Esophagus mucosa (tissue), 1 donor: ENCODE measurements around the gene ZNF474. TPM values are rescaled to one million over a fixed set of nuclear protein-coding genes. Genes with fewer than 3 reads are reported as not detected.
A peak's percentile ranks its signal among the peaks of the same experiment; 100 is the strongest.

Experiments
- ATAC-seq: fragments of 200-7000 bp; cut with Tn5 transposase; one replicate; pipeline ENCODE4 v1.9.1; 2020
- total RNA-seq: library from RNA; stranded (reverse); gene quantifications from one replicate; pipeline ENCODE4 v1.2.4, GENCODE V29; 2023
- donor health status: DM: yes; HTN: yes; CAD: no.

The ZNF474 gene
- total RNA-seq, 1 donor from 2014 or later = not detected

- peak; percentile 94 for ATAC-seq
These were observed 53.9 kb downstream of the ZNF474 start for GRCh38 chr5:122183098-122183787.

DNA sequence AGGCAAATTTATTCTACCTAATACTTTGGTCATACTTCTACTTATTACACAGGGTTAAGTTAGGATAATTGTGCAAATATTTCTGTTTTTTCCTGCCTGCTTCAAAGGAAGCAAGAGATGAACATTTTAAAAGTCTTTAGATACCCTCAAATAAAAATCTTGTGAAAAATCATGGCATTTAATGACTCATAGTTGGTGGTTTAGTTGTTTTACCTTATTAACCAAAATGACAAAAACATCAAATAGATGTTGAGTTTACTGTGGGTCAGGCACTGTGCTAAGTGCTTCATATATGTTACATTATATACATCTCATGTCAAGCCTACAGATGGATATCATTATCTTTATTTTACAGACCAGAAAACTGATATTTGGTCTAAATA, 54.4 kb downstream of the ZNF474 start:
- ATAC-seq = no peak

DNA sequence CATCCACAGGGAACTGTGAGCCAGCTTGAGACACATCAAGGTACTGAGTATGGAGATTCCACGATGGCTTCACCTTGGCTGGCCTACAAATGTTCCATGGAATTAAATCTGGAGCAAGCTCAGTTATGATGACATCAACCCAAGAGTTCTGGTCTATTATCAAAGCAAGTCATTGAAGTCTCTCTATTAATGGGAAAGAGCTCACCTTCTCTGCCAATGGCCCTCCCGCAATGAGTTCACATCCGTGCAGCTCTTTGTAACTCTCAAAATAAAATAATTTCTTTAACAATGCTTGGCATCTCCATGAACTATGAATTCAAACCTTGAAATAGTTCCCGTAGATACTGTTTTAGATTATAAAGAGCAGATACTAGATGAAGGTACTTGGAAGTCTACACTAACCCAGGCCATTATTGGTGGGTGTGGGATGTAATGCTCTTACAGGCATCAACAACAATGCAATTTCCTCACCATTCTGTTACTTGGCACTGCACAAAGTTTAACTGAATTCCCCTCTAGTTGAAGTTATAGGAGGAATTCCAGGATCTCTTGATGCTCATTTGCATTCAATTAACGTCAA, 55.4 kb downstream of the ZNF474 start:
- no peak for ATAC-seq

- ATAC-seq = no peak
These were observed 58.1 kb downstream of the ZNF474 start for GRCh38 chr5:122187426-122187825.

DNA sequence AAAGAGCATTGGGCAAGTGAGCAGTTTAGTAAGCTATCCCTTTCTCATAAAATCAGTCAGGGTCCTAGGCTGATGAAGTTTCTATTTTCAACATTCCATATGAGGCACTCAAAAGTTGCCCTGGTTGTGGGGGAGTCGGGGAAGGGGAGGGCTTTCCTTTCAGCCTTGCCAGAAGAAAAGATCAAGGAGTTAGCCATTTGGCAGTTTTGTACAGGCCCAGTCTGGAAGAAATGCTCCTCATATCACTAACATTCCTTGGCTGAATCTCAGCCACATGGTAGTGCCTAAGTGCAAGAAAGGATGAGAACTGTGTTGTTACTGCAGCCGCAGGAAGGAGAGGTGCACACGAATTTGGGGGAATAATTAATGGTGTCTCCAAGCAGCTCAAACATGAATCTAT, 60.8 kb downstream of the ZNF474 start:
- no peak for ATAC-seq

DNA sequence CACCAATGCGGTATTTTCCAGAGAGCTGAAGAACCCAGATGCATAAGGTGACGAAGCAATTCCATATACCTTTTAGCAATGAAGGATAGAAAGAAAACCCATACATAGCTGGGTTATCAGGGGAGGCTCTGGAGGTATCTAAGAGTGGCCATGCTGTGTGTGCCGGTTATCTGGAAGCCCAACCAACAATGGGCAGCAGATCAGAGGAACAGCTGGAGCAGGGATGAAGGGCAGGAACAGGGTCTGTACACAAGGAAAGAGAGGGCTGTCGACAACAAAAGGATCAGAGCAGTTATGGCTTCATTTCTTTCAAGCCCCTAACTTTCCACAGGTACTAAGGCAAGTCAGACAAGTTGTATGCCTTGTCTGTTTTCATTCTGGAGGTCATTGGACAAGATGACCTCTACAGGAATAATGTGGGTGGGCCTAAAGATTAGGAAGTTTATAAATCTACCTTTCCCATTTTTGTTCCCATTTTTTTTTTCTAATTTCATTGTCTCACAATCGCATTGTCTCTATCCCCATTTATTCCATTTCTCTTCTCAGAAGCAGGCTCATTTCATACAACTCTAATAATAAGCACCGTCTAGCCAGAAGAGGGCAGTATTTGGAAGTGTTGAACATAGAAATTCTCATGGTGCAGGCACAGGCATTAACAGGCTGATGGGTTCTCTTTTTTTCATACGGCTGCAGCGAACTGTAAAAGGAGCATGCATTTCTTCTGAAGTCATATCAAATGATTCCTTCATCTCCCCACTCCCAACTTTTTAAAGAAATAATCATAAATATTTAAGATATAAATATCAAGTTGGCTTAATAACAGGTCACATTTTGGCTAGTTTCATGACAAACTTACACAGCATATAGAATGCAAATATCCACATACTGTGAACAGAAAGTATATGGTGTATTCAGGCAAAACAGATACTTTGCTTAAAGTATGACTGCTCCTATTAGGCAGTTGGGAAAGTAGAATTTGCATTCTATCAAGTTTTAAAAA, 63.5 kb downstream of the ZNF474 start:
- ATAC-seq = peak; percentile 81

DNA sequence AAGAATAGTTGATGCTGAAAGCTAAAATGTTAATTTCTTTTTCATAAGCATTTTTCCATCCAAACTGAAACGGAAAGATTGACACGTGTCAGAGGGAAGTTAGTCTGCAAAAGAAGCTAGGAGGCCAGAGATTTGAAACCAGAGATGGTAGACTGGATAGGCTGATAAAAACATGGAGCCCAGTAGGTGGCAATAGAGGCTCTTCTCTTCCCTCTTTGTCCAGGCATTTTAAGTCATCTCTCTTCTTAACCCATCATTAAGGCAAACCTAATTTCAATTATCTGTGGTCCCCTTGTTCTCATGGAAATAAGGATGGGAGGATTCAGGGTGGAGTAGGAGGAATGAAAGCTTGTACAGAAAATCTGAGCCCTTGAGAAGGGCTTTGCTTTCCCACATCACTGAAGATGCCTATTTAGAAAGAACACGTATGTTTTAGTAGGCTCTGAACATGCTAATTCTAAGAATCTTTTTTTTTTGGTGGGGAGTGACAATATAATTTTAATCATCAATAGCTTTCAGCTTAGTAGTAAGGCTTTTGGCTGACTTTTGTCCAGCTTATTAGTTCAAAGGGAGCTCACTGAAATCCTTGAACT, 66.6 kb downstream of the ZNF474 start:
- ATAC-seq = peak; percentile 73

GRCh38 chr5:122199146-122199545, 69.8 kb downstream of the ZNF474 start:
- ATAC-seq = no peak

DNA sequence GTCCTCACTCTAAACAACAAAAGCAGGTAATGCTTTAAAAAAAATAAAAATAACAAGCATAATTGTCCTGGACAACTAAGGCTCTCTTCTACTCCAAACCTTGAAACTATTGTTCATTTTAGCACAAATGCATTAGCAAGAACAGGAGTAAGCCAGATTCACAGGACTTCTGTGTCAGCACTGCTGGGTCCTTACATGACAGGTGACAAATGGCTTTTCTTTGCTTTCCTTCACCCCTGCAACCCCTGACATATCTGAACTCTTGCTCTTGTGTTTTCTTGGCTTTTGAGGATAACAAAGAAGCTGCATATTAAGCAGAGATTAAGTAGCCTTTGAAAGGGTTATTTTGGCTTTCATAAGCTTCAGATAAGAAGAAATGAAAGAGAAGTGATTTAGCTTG, 71.1 kb downstream of the ZNF474 start:
- no peak for ATAC-seq

GRCh38 chr5:122200865-122201264, 71.5 kb downstream of the ZNF474 start:
- ATAC-seq = no peak

DNA sequence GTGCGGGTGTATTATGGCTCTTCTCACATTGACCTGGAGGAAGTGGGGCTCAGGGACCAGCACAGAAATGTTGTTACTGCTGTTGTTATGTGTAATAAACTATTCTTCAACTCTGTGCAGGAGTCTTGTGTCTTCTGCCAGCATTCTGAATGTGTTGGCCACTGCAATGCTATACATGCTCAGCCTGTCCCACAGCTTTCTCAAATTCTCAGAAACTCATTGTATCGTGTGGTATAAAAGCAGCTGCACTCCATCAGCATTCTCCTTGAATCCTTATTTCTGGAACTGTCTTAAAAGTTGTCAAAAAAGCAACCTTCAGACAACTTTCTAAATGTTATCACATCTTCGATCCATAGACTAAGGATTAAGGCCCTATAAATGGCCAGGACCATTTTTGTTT, 72.0 kb downstream of the ZNF474 start:
- no peak for ATAC-seq

- no peak for ATAC-seq
These were observed 73.6 kb downstream of the ZNF474 start for GRCh38 chr5:122202952-122203351.

Other genes with a start within 250 kb of the ZNF474 start
- 7.9 TPM for gene SRFBP1, start 167.6 kb upstream of the ZNF474 start, total RNA-seq
- gene LOX, start 51.3 kb upstream of the ZNF474 start, total RNA-seq = 6.6 TPM
- 2.3 TPM for gene SNCAIP, start 182.7 kb downstream of the ZNF474 start, total RNA-seq